ENCODE measurements around the gene ABCA2.
A peak's percentile ranks its signal among the peaks of the same experiment; 100 is the strongest.

Gene ABCA2

GRCh38 chr9:137049544-137050449 is 21.8 kb upstream of the ABCA2 start:
- H3K4me3 ChIP-seq (ENCODE audit: control insufficient read depth, low read depth, low read length): no peak overlapping the region
- DNase-seq (ENCODE audit: low read depth): peak; percentile 36
- TF ChIP-seq CTCF (conservative IDR thresholded peaks at IDR 0.05; ENCODE audit: control insufficient read depth, insufficient read depth, low read depth, low read length): peak; percentile 42

GRCh38 chr9:137048655-137049543 is 20.9 kb upstream of the ABCA2 start:
- no peak for DNase-seq (ENCODE audit: low read depth)
- no peak overlapping the region for H3K4me3 ChIP-seq (ENCODE audit: control insufficient read depth, low read depth, low read length)
- no peak for TF ChIP-seq CTCF (conservative IDR thresholded peaks at IDR 0.05; ENCODE audit: control insufficient read depth, insufficient read depth, low read depth, low read length)

GRCh38 chr9:137046088-137046787 is 18.2 kb upstream of the ABCA2 start, which contains the start of gene NPDC1:
Gene NPDC1, minus strand, starts transcription at chr9:137046177. Its CDS starts 188 bp downstream, at chr9:137045989.
- TF ChIP-seq CTCF (conservative IDR thresholded peaks at IDR 0.05; ENCODE audit: control insufficient read depth, insufficient read depth, low read depth, low read length): peak; percentile 76
- peak within 1 kb of the TSS; percentile 51 for H3K4me3 ChIP-seq (ENCODE audit: control insufficient read depth, low read depth, low read length)
- DNase-seq (ENCODE audit: low read depth): peak; percentile 57

GRCh38 chr9:137045294-137046087 is 17.5 kb upstream of the ABCA2 start:
- TF ChIP-seq CTCF (conservative IDR thresholded peaks at IDR 0.05; ENCODE audit: control insufficient read depth, insufficient read depth, low read depth, low read length): no peak
- H3K4me3 ChIP-seq (ENCODE audit: control insufficient read depth, low read depth, low read length): peak overlapping the region; percentile 51
- peak; percentile 42 for DNase-seq (ENCODE audit: low read depth)

- DNase-seq (ENCODE audit: low read depth): no peak
- TF ChIP-seq CTCF (conservative IDR thresholded peaks at IDR 0.05; ENCODE audit: control insufficient read depth, insufficient read depth, low read depth, low read length): no peak
- peak overlapping the region; percentile 43 for H3K4me3 ChIP-seq (ENCODE audit: control insufficient read depth, low read depth, low read length)
These were observed 16.6 kb upstream of the ABCA2 start for GRCh38 chr9:137044502-137045177.

Data from fibroblast of mammary gland (primary cell).